ENCODE measurements around the gene SYT6. TPM values are rescaled to one million over a fixed set of nuclear protein-coding genes. Genes with fewer than 3 reads are reported as not detected.

Gene SYT6
- total RNA-seq, 2 experiments from 2014 or later, result not detected

DNA sequence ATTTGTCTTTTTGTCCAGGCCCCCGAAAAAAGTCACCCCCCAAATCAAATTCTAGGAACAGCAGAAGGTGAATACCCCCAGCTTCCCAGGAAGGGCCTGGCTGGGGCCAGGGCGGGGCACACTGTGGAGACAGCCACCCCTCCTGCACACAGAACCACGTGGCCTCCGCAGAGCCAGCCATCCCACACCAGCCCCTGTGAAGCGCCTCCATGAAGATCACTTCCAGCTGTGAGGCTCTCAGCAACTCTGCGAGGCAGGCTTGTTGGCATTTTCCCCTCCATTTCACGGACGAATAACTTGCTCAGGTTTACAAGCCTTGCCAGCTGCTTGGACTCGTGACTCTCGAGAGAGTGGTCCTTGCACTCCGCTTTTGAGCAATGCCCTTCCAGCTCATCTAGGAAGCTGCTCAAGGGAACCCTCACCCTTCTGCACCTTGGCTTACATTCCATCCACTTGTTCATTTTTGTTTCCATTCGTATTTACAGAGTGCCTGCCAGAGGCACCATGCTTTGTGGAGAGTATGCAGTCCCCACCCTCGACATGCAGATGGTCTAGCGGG is 48.2 kb downstream of the SYT6 start:
- Histone ChIP-seq H3K79me2 (ENCODE audit: insufficient read depth, low read depth, low read length) (no peaks in the 10 kb centered on the region), H3K9me2 (ENCODE audit: insufficient read depth, low read length) (no peaks in the 10 kb centered on the region), H3K36me3 (ENCODE audit: insufficient read depth, low read length) (no peaks in the 10 kb centered on the region), H2AFZ (ENCODE audit: low read length) (no peak overlapping the region), H3K4me3 (ENCODE audit: low read depth, low read length, poor library complexity, severe bottlenecking) (no peak overlapping the region), H3K9me3 (ENCODE audit: low read length) (no peaks in the 10 kb centered on the region), H3K4me2 (ENCODE audit: low read length) (no peak overlapping the region), H3K27ac (ENCODE audit: low read depth, low read length, poor library complexity, severe bottlenecking) (no peak overlapping the region), H3K4me1 (ENCODE audit: insufficient read depth, low read length, poor library complexity, severe bottlenecking) (no peaks in the 10 kb centered on the region), H4K20me1 (ENCODE audit: insufficient read depth, low read length) (no peaks in the 10 kb centered on the region)
- DNase-seq (ENCODE audit: low spot score), result no peak
- intact Hi-C loops (cut with micrococcal nuclease; ENCODE audit: unreplicated experiment), result no loop called here
- CTCF ChIA-PET (ENCODE audit: unreplicated experiment), result no interaction called here
- POLR2A ChIA-PET, result interaction anchor here (0.5 kb wide), 1 partner anchor 532 kb away, joined by 3 read pairs; no protein-coding TSS in a partner anchor
- no TSS peak for BruUV-seq (replicated peaks)
- TF ChIP-seq, protein P1, sequence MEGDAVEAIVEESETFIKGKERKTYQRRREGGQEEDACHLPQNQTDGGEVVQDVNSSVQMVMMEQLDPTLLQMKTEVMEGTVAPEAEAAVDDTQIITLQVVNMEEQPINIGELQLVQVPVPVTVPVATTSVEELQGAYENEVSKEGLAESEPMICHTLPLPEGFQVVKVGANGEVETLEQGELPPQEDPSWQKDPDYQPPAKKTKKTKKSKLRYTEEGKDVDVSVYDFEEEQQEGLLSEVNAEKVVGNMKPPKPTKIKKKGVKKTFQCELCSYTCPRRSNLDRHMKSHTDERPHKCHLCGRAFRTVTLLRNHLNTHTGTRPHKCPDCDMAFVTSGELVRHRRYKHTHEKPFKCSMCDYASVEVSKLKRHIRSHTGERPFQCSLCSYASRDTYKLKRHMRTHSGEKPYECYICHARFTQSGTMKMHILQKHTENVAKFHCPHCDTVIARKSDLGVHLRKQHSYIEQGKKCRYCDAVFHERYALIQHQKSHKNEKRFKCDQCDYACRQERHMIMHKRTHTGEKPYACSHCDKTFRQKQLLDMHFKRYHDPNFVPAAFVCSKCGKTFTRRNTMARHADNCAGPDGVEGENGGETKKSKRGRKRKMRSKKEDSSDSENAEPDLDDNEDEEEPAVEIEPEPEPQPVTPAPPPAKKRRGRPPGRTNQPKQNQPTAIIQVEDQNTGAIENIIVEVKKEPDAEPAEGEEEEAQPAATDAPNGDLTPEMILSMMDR (conservative IDR thresholded peaks at IDR 0.05; ENCODE audit: low read length), result no peak

DNA sequence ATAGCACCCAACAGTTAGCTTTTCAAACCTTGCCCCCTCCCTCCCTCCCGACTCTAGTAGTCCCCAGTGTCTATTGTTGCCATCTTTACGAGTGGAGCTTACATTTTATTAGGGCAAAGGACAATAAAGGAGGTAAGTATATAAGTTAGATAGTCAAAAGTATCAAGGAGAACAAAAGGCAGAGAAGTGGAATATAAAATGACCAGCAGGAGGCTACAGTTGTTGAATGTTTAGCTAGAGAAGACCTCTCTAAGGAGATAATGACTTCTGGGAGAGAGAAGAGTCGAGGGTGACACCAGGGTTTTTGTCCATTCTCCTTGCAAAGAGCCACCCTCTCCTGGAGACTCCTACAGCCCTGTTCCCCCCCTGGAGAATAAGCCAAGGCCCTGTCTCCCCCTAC is 48.7 kb downstream of the SYT6 start:
- POLR2A ChIA-PET, result interaction anchor here (0.5 to 0.7 kb wide), 2 partner anchors 532 to 1886 kb away, joined by 3 read pairs; no protein-coding TSS in a partner anchor
- Histone ChIP-seq H3K4me3 (ENCODE audit: low read depth, low read length, poor library complexity, severe bottlenecking) (no peak overlapping the region), H3K79me2 (ENCODE audit: insufficient read depth, low read depth, low read length) (no peaks in the 10 kb centered on the region), H3K36me3 (ENCODE audit: insufficient read depth, low read length) (no peaks in the 10 kb centered on the region), H2AFZ (ENCODE audit: low read length) (no peak overlapping the region), H3K9me3 (ENCODE audit: low read length) (no peaks in the 10 kb centered on the region), H3K4me1 (ENCODE audit: insufficient read depth, low read length, poor library complexity, severe bottlenecking) (no peaks in the 10 kb centered on the region), H3K4me2 (ENCODE audit: low read length) (no peak overlapping the region), H3K9me2 (ENCODE audit: insufficient read depth, low read length) (no peaks in the 10 kb centered on the region), H4K20me1 (ENCODE audit: insufficient read depth, low read length) (no peaks in the 10 kb centered on the region), H3K27ac (ENCODE audit: low read depth, low read length, poor library complexity, severe bottlenecking) (no peak overlapping the region)
- no peak for DNase-seq (ENCODE audit: low spot score)
- TF ChIP-seq EZH2phosphoT487 (IDR thresholded peaks at IDR 0.05; ENCODE audit: borderline replicate concordance, low read depth, low read length), result no peak
- TF ChIP-seq, protein P1 (conservative IDR thresholded peaks at IDR 0.05; ENCODE audit: low read length), result no peak
- CTCF ChIA-PET (ENCODE audit: unreplicated experiment), result no interaction called here
- BruUV-seq (replicated peaks), result no TSS peak
- intact Hi-C loops (cut with micrococcal nuclease; ENCODE audit: unreplicated experiment), result no loop called here

DNA sequence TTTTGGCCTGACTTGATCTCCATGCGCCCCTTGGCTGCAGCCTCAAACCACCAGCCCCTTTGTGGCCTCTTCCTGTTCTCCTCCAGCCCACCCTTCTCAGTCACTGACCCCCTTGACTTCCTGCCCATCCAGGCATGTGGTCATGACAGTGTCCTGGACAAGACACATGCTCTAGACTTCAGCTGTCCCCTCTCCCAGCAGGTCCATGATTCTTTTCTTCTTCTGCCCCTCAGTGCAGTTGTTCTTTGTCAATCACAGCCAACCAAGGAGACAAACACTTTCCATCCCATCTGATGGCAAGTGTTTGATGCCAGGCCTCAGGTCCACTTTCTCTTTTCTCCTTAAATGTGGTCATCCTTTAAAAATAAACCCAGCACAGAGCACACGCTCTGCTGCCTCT is 49.7 kb downstream of the SYT6 start:
- Histone ChIP-seq H3K79me2 (ENCODE audit: insufficient read depth, low read depth, low read length) (no peaks in the 10 kb centered on the region), H3K4me3 (ENCODE audit: low read depth, low read length, poor library complexity, severe bottlenecking) (no peak overlapping the region), H3K4me1 (ENCODE audit: insufficient read depth, low read length, poor library complexity, severe bottlenecking) (no peaks in the 10 kb centered on the region), H2AFZ (ENCODE audit: low read length) (no peak overlapping the region), H3K9me2 (ENCODE audit: insufficient read depth, low read length) (no peaks in the 10 kb centered on the region), H4K20me1 (ENCODE audit: insufficient read depth, low read length) (no peaks in the 10 kb centered on the region), H3K27ac (ENCODE audit: low read depth, low read length, poor library complexity, severe bottlenecking) (no peak overlapping the region), H3K9me3 (ENCODE audit: low read length) (no peaks in the 10 kb centered on the region), H3K4me2 (ENCODE audit: low read length) (no peak overlapping the region), H3K36me3 (ENCODE audit: insufficient read depth, low read length) (no peaks in the 10 kb centered on the region)
- POLR2A ChIA-PET, result no interaction called here
- DNase-seq (ENCODE audit: low spot score), result no peak
- TF ChIP-seq, protein P1 (conservative IDR thresholded peaks at IDR 0.05; ENCODE audit: low read length), result no peak
- TF ChIP-seq EZH2phosphoT487 (IDR thresholded peaks at IDR 0.05; ENCODE audit: borderline replicate concordance, low read depth, low read length), result no peak
- CTCF ChIA-PET (ENCODE audit: unreplicated experiment), result no interaction called here
- intact Hi-C loops (cut with micrococcal nuclease; ENCODE audit: unreplicated experiment), result no loop called here
- BruUV-seq (replicated peaks), result no TSS peak

Measured in OCI-LY7 (cell line).